HepG2 (cell line): ENCODE results near the gene SEMA7A. TPM values are rescaled to one million over a fixed set of nuclear protein-coding genes. Genes with fewer than 3 reads are reported as not detected.

Source experiments
- ARID5B ChIP-seq: IDR thresholded peaks from 2 replicates; pipeline ENCODE4 v1.4.0; 2020; ENCODE audit warnings: mild to moderate bottlenecking, missing genetic modification reagents
- BRD4 ChIP-seq: sonication (generic); formaldehyde crosslinking; IDR thresholded peaks from 2 replicates; pipeline ENCODE4 v1.4.0; 2020; ENCODE audit warnings: missing genetic modification reagents
- BRF2 ChIP-seq: sonication (generic); formaldehyde crosslinking; IDR thresholded peaks from 2 replicates; pipeline ENCODE4 v1.8.1; 2022; ENCODE audit warnings: mild to moderate bottlenecking, missing genetic modification reagents
- CCAR2 ChIP-seq: fragments of 200-400 bp; formaldehyde crosslinking; optimal IDR thresholded peaks from 2 replicates; pipeline ENCODE3; 2018; ENCODE audit warnings: low read depth, mild to moderate bottlenecking, low read length, moderate library complexity
- E2F5 ChIP-seq: sonication (generic); formaldehyde crosslinking; conservative IDR thresholded peaks from 2 replicates; pipeline ENCODE4 v1.4.0; 2020; ENCODE audit warnings: missing genetic modification reagents
- HOXA5 ChIP-seq: sonication (generic); formaldehyde crosslinking; IDR thresholded peaks from 2 replicates; pipeline ENCODE4 v1.4.0; 2020; ENCODE audit warnings: missing genetic modification reagents
- NBN ChIP-seq: fragments of 450-650 bp; conservative IDR thresholded peaks from 2 replicates; pipeline ENCODE4 v1.6.1; 2017
- PATZ1 ChIP-seq: sonication (generic); formaldehyde crosslinking; IDR thresholded peaks from 2 replicates; pipeline ENCODE4 v1.4.0; 2020; ENCODE audit warnings: missing genetic modification reagents
- SETDB1 ChIP-seq: sonication (generic); formaldehyde crosslinking; IDR thresholded peaks from 2 replicates; pipeline ENCODE4 v1.5.1; 2020; ENCODE audit warnings: missing genetic modification reagents, mild to moderate bottlenecking, borderline replicate concordance
- SOX13 ChIP-seq, 3 experiments: fragments of 450-650 bp in 1 of 3; sonication (generic) in 1 of 3; formaldehyde crosslinking in 1 of 3; IDR thresholded peaks in 2 of 3; conservative IDR thresholded peaks in 1 of 3; 2 replicates each; pipeline versions ENCODE4 v1.5.0 to v1.6.1; 2016 to 2020; ENCODE audit warnings: antibody characterized with exemption in 1 of 3, mild to moderate bottlenecking in 1 of 3, missing compliant biosample characterization in 1 of 3, missing genetic modification reagents in 1 of 3, moderate library complexity in 1 of 3
- ZEB1 ChIP-seq: IDR thresholded peaks from 2 replicates; pipeline ENCODE4 v1.6.1; 2012; ENCODE audit warnings: mild to moderate bottlenecking, low read depth, inconsistent platforms; ENCODE audit not compliant: insufficient replicate concordance
- ZNF124 ChIP-seq: sonication (generic); formaldehyde crosslinking; IDR thresholded peaks from 2 replicates; pipeline ENCODE4 v1.4.0; 2020; ENCODE audit warnings: missing genetic modification reagents
- ZNF207 ChIP-seq: fragments of 450-650 bp; IDR thresholded peaks from 2 replicates; pipeline ENCODE4 v1.6.1; 2016; ENCODE audit warnings: antibody characterized with exemption, borderline replicate concordance
- ZNF224 ChIP-seq: sonication (generic); formaldehyde crosslinking; IDR thresholded peaks from 2 replicates; pipeline ENCODE4 v1.5.0; 2020; ENCODE audit warnings: mild to moderate bottlenecking, missing genetic modification reagents
- ZXDC ChIP-seq: sonication (generic); formaldehyde crosslinking; IDR thresholded peaks from 2 replicates; pipeline ENCODE4 v1.5.0; 2020; ENCODE audit warnings: mild to moderate bottlenecking, missing genetic modification reagents
- polyA plus RNA-seq, 8 experiments: library from polyadenylated mRNA; depleted of rRNA in 3 of 8; stranded (reverse) in 7 of 8; unstranded in 1 of 8; fragments of >200 nt; fragmentation: Illumina TruSeq in 4 of 8; extraction: Trizol in 4 of 8; gene quantifications; 2 replicates each; pipeline versions ENCODE4 v1.2.1 to v1.2.3, GENCODE V29; 2011 to 2016; ENCODE audit warnings: low read depth in 4 of 8, missing spikeins in 1 of 8, mixed read lengths in 1 of 8; ENCODE audit not compliant: insufficient read depth in 1 of 8
- total RNA-seq, 5 experiments: library from RNA; depleted of rRNA; stranded (reverse); fragments of >200 nt; fragmentation: Illumina TruSeq; extraction: Trizol; gene quantifications; 2 replicates each; pipeline ENCODE4 v1.2.3, GENCODE V29; 2016; ENCODE audit warnings: low read depth in 1 of 5

Gene SEMA7A
- total and polyA plus RNA-seq, 2 of the 13 experiments (the other 11 are each of a cell fraction or from before 2014, with no cell fraction given) = 9.0 to 15.8 TPM

GRCh38 chr15:74422652-74423430 lies 10.9 kb downstream of the SEMA7A start (continued):
- TF ChIP-seq ARID5B (CRISPR knock-in tag) = peak; percentile 52
- no peak for TF ChIP-seq NBN
- no peak for TF ChIP-seq CCAR2
- TF ChIP-seq ZNF124 (CRISPR knock-in tag) = 0 out of 2 replicates have a peak, but pooled peaks have one; percentile 35
- no peak for TF ChIP-seq HOXA5 (CRISPR knock-in tag)
- TF ChIP-seq ZNF224 = no peak
- no peak for TF ChIP-seq ZXDC
- TF ChIP-seq ZEB1 = no peak
- TF ChIP-seq BRD4 (CRISPR knock-in tag) = 0 out of 2 replicates have a peak, but pooled peaks have one; percentile 24
- no peak for TF ChIP-seq ZNF207
- no peak for TF ChIP-seq SETDB1 (CRISPR knock-in tag)
- TF ChIP-seq PATZ1 (CRISPR knock-in tag) = peak; percentile 86
- TF ChIP-seq E2F5 (CRISPR knock-in tag) = no peak
- no peak for TF ChIP-seq SOX13 (IDR thresholded peaks at IDR 0.05)
- peak in 1 of 2 experiments; percentile 36; a peak in 1 of 4 replicates for TF ChIP-seq SOX13 (CRISPR knock-in tag; conservative IDR thresholded peaks at IDR 0.05 in 1 of 2, IDR thresholded peaks at IDR 0.05 in 1 of 2)
- no peak for TF ChIP-seq BRF2 (CRISPR knock-in tag)
